Heart right ventricle (tissue), 16 donors: ENCODE data around the gene SNCG. TPM values are rescaled to one million over a fixed set of nuclear protein-coding genes. Genes with fewer than 3 reads are reported as not detected.
A peak's percentile ranks its signal among the peaks of the same experiment; 100 is the strongest.

Experiments used
- ATAC-seq, 8 donors: fragments of 200-7000 bp; cut with Tn5 transposase; one replicate each; pipeline ENCODE4 v1.9.1; 2020; ENCODE audit warnings: mild to moderate bottlenecking in 8 of 8, moderate library complexity in 8 of 8, moderate number of reproducible peaks in 1 of 8
- DNase-seq, 2 donors: peaks; one replicate each; pipeline ENCODE4 v3.0.0-alpha.2; 2020
- H3K27ac ChIP-seq, 10 donors: fragments of 200-600 bp; sonication (generic) in 2 of 10; one replicate each; pipeline versions ENCODE4 v1.5.0 to v1.8.0; 2020 to 2022; ENCODE audit warnings: mild to moderate bottlenecking in 3 of 10
- H3K27me3 ChIP-seq, 7 donors: fragments of 200-600 bp; one replicate each; pipeline ENCODE4 v1.8.0; 2021 to 2022; ENCODE audit warnings: mild to moderate bottlenecking in 2 of 7
- H3K36me3 ChIP-seq, 9 donors: fragments of 200-600 bp; sonication (generic) in 1 of 9; one replicate each; pipeline versions ENCODE4 v1.5.0 to v1.8.0; 2020 to 2022; ENCODE audit warnings: mild to moderate bottlenecking in 2 of 9
- H3K4me1 ChIP-seq, 9 donors: fragments of 200-600 bp; sonication (generic) in 1 of 9; one replicate each; pipeline versions ENCODE4 v1.5.0 to v1.8.0; 2020 to 2022; ENCODE audit warnings: mild to moderate bottlenecking in 4 of 9
- H3K4me3 ChIP-seq, 10 donors: fragments of 200-600 bp; sonication (generic) in 2 of 10; one replicate each; pipeline versions ENCODE4 v1.5.0 to v1.8.0; 2020 to 2022; ENCODE audit warnings: mild to moderate bottlenecking in 7 of 10, moderate library complexity in 2 of 10
- H3K9me3 ChIP-seq, 11 donors: fragments of 200-600 bp in 10 of 11; sonication (generic) in 2 of 11; one replicate each; pipeline versions ENCODE4 v1.5.0 to v1.8.0; 2013 to 2022; ENCODE audit warnings: mild to moderate bottlenecking in 2 of 11, control low read depth in 1 of 11, moderate library complexity in 1 of 11
- WGBS, 2 donors: extraction: QIAGEN DNeasy Blood & Tissue Kit; methylation state at CpG; one replicate each; pipeline ENCODE4 v1.1.7; 2013; ENCODE audit warnings: inconsistent platforms in 1 of 2; 5-methylcytosine and 5-hydroxymethylcytosine counted together
- intact Hi-C, 10 donors: fragments of 100-400 bp; cut with DNase I; formaldehyde crosslinking; loops; one replicate each; pipeline versions ENCODE4 v1.11.1 to v1.14.2; 2022
- polyA plus RNA-seq, 2 donors: library from polyadenylated mRNA; stranded (reverse); fragments of 200-250 nt; gene quantifications; one replicate each; pipeline ENCODE4 v1.2.3, GENCODE V29; 2013
- total RNA-seq, 10 donors: library from RNA; stranded (reverse); fragmentation: NEBNext Ultra II Directional in 3 of 10; extraction: Animal tissue kit (Norgen Biotek cat#: 25700) in 3 of 10; gene quantifications; one replicate each; pipeline versions ENCODE4 v1.2.1 to v1.2.4, GENCODE V29; 2021 to 2023
- TF ChIP-seq, protein P1 (sequence below), 9 donors: fragments of 200-600 bp; sonication (generic) in 2 of 9; IDR thresholded peaks; one replicate each; pipeline versions ENCODE4 v1.5.0 to v1.8.0; 2021 to 2022; ENCODE audit warnings: antibody characterized with exemption in 9 of 9, mild to moderate bottlenecking in 5 of 9, moderate library complexity in 1 of 9
- donor health status: Arrhythmogenic right ventricular cardiomyopathy.
- donor health status: ischemic (EF 13 %, LVEDD 7.1; RV severe dilation, severe dysfunction).
- donor health status: healthy with polysubstance abuse.
- donor health status: DM: no; HTN: yes; CAD: no.
- donor health status: DM: no; HTN: no; CAD: no.
- donor health status: ischemic (EF 25% LVEDD 6.9; RV normal size, moderate dysfunction).
- donor health status: ischemic (EF 25% LVEDD 5.7; RV mildly dilated, moderate dysfunction).
- donor health status: healthy.
- donor health status: DM: yes; HTN: yes; CAD: no.
- donor health status: Ischemic cardiomyopathy.
- donor health status: ischemic (EF 35%, LVEDD 5.7; RV mildly dilated, moderate dysfunction).
- donor health status: nonischemic (EF 11% LVEDD 7.7; RV severe dilation, severe dysfunction).
- donor health status: DM: yes; HTN: yes; CAD: no.
- donor health status: PGD.
- donor health status: ischemic (EF 29% LVEDD 5.4; RV normal size, mild dysfunction).
- donor health status: nonischemic (EF 23%, LVEDD 6.1; RV moderate dilation, normal function).

SNCG gene
- total and polyA plus RNA-seq, 12 donors, result 9.4 to 68.0 (median 14.4) TPM

DNA sequence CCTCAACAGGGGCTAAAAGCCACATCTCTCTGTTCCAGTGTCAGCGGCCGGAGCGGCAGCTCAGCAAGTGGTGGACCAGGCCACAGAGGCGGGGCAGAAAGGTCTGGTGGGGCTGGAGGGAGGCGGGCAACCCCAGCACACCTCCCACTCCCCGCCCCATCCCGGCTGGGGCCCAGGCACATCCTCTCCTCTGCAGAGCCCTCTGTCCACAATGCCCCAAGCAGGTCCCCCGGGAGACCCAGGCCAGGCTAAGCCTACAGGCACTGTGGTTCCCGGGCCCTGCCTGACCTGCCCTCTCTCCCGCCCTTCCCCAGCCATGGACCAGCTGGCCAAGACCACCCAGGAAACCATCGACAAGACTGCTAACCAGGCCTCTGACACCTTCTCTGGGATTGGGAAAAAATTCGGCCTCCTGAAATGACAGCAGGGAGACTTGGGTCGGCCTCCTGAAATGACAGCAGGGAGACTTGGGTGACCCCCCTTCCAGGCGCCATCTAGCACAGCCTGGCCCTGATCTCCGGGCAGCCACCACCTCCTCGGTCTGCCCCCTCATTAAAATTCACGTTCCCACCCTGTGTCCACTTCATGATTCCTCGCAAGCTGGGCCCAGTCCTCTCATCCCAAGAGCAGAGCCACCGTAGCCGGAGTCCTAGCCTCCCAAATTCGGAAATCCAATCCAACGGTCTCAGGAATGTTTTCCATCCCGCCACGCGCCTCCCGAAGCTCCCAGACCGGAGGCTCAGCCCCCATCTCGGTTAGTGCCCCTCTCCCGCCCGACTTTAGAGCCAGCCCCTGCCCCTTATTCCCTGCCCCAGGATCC is 12.0 kb downstream of the SNCG start:
- Histone ChIP-seq H3K36me3 (no peaks in the 10 kb centered on the region), H3K9me3 (no peaks in the 10 kb centered on the region), H3K4me1 (peaks cover 13 to 67% (median 50%) of the 10 kb centered on the region in 9 donors), H3K27me3 (peaks cover 0 to 47% (median 0%) of the 10 kb centered on the region in 7 donors), H3K4me3 (peak overlapping the region in 9 of 10 donors; percentile 62 to 79 (median 70)), H3K27ac (peak overlapping the region; percentile 85 to 98 (median 94))
- intact Hi-C loops, result loop anchor here in 2 of 10 donors (5.0 to 10.0 kb wide), 2 partner anchors 117 to 124 kb away; partner anchors contain the start of genes GLUD1 (in 1 of the 2) and SHLD2 (in 1 of the 2)
- ATAC-seq (peak; percentile 37 to 75 (median 63)), DNase-seq (peak; percentile 86 to 88)
- WGBS, 2 donors, result 33 to 46% methylated on average over 30 of the region's 30 CpGs
- TF ChIP-seq, protein P1, sequence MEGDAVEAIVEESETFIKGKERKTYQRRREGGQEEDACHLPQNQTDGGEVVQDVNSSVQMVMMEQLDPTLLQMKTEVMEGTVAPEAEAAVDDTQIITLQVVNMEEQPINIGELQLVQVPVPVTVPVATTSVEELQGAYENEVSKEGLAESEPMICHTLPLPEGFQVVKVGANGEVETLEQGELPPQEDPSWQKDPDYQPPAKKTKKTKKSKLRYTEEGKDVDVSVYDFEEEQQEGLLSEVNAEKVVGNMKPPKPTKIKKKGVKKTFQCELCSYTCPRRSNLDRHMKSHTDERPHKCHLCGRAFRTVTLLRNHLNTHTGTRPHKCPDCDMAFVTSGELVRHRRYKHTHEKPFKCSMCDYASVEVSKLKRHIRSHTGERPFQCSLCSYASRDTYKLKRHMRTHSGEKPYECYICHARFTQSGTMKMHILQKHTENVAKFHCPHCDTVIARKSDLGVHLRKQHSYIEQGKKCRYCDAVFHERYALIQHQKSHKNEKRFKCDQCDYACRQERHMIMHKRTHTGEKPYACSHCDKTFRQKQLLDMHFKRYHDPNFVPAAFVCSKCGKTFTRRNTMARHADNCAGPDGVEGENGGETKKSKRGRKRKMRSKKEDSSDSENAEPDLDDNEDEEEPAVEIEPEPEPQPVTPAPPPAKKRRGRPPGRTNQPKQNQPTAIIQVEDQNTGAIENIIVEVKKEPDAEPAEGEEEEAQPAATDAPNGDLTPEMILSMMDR (IDR thresholded peaks at IDR 0.05), result no peak

- ATAC-seq, result peak in 7 of 8 donors; percentile 28 to 50 (median 36)
- Histone ChIP-seq H3K36me3 (no peaks in the 10 kb centered on the region), H3K4me1 (peaks cover 13 to 62% (median 49%) of the 10 kb centered on the region in 9 donors), H3K27ac (peak overlapping the region; percentile 85 to 98 (median 94)), H3K27me3 (peaks cover 0 to 47% (median 0%) of the 10 kb centered on the region in 7 donors), H3K4me3 (peak overlapping the region in 9 of 10 donors; percentile 62 to 79 (median 70)), H3K9me3 (no peaks in the 10 kb centered on the region)
- 8 to 19% methylated on average over 12 to 20 of the region's 20 CpGs for WGBS, 2 donors
- TF ChIP-seq, protein P1 (IDR thresholded peaks at IDR 0.05), result no peak
- intact Hi-C loops, result loop anchor here in 2 of 10 donors (5.0 to 10.0 kb wide), 2 partner anchors 116 to 124 kb away; partner anchors contain the start of genes GLUD1 (in 1 of the 2) and SHLD2 (in 1 of the 2)
- DNase-seq, result no peak
Measured at GRCh38 chr10:86970982-86971231, 12.5 kb downstream of the SNCG start.

DNA sequence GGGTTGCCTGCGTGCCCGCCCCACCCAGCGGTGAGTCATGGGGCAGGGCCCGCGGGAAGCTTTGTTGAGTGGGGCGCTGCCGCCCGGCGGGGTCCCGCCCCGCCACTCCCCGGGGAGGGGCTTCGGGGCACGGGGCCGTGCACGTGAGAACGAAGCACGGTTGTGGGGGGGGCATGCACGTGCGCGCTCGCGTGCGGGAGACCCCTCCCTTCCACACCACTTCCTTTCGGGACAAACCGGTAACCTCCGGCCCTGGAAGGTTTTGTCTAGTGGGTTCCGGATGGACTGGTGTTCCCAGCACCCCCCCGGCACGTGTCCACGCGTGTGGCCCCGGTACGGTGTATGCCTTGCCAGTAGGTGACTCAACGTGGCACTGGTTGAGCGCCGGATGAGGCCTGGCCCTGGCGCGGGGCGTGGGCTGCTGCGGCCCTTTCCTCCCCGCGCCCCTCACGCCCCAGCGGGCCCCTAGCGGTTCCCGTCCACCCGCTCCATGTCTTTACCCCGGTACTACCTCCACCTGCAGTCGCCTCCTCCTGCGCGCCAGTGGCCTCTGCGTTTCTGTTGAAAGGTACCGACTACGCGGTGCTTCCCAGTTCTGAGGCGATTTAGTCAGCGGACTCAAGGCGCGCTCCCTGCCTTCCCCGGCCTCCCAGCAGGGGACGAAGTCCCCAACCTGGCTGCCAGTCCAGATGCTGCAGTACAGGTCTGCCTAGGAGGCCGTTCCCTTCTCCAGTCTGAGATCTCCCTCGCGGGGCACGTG is 13.0 kb downstream of the SNCG start:
- peaks cover 13 to 57% (median 44%) of the 10 kb centered on the region in 9 donors for H3K4me1 ChIP-seq

More for the DNA sequence above, 13.0 kb downstream of the SNCG start:
- peak overlapping the region; percentile 85 to 98 (median 94) for H3K27ac ChIP-seq
- no peaks in the 10 kb centered on the region for H3K36me3 ChIP-seq
- 8 to 11% methylated on average over 58 to 66 of the region's 66 CpGs for WGBS, 2 donors
- DNase-seq, result peak; percentile 89
- peaks cover 0 to 47% (median 0%) of the 10 kb centered on the region in 7 donors for H3K27me3 ChIP-seq
- TF ChIP-seq, protein P1 (IDR thresholded peaks at IDR 0.05), result peak in 3 of 9 donors; percentile 3 to 21 (median 14)
- ATAC-seq, result peak; percentile 80 to 90 (median 84)
- H3K9me3 ChIP-seq, result no peaks in the 10 kb centered on the region
- intact Hi-C loops, result loop anchor here in 2 of 10 donors (5.0 to 10.0 kb wide), 2 partner anchors 116 to 123 kb away; partner anchors contain the start of genes GLUD1 (in 1 of the 2) and SHLD2 (in 1 of the 2)
- H3K4me3 ChIP-seq, result peak overlapping the region in 9 of 10 donors; percentile 62 to 79 (median 70)
